ENCODE measurements around the gene MPL. TPM values are rescaled to one million over a fixed set of nuclear protein-coding genes. Genes with fewer than 3 reads are reported as not detected.

Gene MPL
- total RNA-seq, 2 donors from 2014 or later, result not detected

DNA sequence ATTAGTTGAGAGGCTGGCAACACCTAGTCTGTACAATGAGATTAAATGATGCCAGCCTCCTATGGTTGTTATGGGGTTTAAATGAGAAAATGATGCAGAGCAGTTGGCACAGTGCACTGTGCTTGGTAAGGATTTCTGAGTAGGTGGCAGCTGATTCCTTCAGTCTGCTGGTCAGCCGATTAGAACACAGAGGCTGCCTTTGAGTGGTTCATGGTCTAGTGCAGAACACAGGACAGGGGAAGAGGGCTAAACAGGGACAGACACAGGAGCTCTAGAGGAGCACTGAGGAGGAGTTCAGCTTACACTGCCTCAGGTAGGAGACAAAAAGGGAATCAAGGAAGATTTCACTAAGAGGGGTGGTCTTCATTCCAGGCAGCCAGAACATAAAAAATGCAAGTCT lies 35.4 kb upstream of the MPL start:
- DNase-seq (no peak), ATAC-seq (replicated peaks in 1 of 2) (no peak)
- no peak overlapping the region for H3K27ac Mint-ChIP-seq
- H3K36me3 Mint-ChIP-seq (ENCODE audit: insufficient read depth in 2 of 2), result no peaks in the 10 kb centered on the region
- no peak overlapping the region for H3K4me3 Mint-ChIP-seq
- no peaks in the 10 kb centered on the region for H3K27me3 Mint-ChIP-seq (ENCODE audit: low read depth)
- H3K9me3 Mint-ChIP-seq, result no peaks in the 10 kb centered on the region
- no peaks in the 10 kb centered on the region for H3K4me1 Mint-ChIP-seq (ENCODE audit: low read depth)

DNA sequence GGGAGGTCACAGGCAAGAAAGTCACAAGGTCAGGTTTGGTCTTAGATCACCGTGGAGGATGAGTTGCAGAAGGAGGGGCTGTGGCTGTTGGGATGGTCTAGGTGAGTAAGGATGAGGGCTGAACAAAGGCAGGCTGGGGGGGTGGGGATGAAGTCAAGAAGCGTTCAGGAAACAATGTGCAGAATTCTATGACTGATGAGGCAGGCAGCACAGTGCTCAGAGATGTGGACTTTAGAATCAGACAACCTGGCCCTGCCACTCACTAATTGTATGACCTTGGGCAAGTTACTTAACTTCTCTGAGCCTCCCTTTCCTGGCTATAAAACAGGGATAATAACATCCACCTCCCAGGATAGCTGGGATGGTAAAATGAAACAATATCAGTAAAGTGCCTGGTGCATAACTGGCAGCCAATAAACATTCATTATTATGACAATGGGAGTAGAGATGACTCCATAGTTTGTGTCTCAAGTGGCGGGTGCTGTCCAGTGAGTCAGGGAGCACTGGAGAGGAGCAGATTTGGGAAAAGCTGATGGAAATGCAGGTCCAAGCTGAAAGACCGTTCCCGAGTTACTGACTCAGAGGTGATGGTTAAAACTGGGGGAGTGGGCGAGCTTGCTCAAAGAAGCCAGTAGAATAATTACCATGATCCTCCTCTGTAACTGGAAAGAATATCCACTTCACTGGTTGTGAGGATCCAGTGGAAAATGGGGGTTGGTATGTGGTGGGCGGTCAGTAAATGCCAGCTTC lies 34.7 kb upstream of the MPL start:
- no peak overlapping the region for H3K4me3 Mint-ChIP-seq
- H3K4me1 Mint-ChIP-seq (ENCODE audit: low read depth), result no peaks in the 10 kb centered on the region
- ATAC-seq (replicated peaks in 1 of 2), result no peak
- DNase-seq, result no peak
- H3K9me3 Mint-ChIP-seq, result no peaks in the 10 kb centered on the region
- H3K27me3 Mint-ChIP-seq (ENCODE audit: low read depth), result no peaks in the 10 kb centered on the region
- no peaks in the 10 kb centered on the region for H3K36me3 Mint-ChIP-seq (ENCODE audit: insufficient read depth in 2 of 2)
- H3K27ac Mint-ChIP-seq, result no peak overlapping the region

DNA sequence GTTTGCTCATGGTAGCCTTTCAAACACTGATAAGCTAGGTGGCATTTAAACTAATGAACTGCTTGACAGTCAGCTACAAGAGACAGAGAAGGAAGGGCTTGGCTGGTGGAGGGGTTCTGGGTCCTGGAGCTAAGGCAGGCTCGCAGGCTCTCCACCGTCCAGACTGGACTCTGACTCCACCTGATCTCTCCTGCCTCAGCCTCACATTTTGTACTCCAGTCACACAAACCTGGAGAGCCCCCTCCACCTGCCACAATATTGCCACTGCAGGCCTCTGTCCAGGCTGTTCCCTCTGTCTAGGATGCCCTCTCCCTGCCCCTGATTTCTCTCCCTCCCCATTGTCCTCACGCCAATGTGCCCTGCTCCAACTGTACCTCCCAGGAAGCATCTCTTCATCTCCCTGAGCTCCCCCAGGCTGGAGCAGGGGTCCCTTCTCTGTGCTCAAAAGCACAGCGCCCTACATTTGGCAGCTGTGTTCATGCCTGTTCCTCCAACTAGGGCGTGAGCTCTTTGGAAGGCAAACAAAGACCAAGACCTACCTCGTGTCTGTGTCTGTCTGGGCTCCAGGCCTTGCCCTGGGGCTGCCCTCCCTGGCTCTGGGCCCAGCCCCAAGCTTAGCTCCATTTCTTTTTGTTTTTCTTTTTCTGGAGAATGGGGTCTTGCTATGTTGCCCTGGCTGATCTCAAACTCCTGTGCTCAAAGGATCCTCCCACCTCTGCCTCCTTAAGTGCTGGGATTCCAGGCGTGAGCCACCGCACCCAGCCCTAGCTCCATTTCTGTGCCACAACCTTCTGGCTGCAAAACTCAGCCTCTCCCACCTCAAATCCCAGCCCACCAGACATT lies 33.9 kb upstream of the MPL start:
- Mint-ChIP-seq H3K4me1 (ENCODE audit: low read depth) (no peaks in the 10 kb centered on the region), H3K27me3 (ENCODE audit: low read depth) (no peaks in the 10 kb centered on the region), H3K4me3 (no peak overlapping the region), H3K36me3 (ENCODE audit: insufficient read depth in 2 of 2) (no peaks in the 10 kb centered on the region), H3K27ac (no peak overlapping the region), H3K9me3 (no peaks in the 10 kb centered on the region)
- ATAC-seq (replicated peaks in 1 of 2) (no peak), DNase-seq (no peak)

DNA sequence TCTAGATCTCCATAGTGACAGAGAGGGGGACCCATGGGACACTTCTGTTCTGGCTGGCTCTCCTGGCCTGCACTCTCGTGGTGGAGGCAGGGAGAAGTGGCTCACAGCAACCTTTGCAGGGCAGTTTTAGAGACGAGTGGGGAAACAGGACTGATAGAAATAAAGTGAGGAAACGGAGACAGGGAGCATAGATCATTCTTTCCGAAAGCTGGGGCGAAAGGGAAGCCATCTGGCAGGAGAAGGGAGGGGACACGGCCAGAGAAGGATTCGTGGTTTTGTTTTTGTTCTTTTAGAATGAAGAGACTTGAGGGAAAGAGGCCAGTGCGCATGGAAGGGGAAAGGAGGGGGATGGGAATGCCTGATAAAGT lies 33.3 kb upstream of the MPL start:
- H3K9me3 Mint-ChIP-seq, result no peaks in the 10 kb centered on the region
- H3K4me3 Mint-ChIP-seq, result no peak overlapping the region
- H3K36me3 Mint-ChIP-seq (ENCODE audit: insufficient read depth in 2 of 2), result no peaks in the 10 kb centered on the region
- H3K27me3 Mint-ChIP-seq (ENCODE audit: low read depth), result no peaks in the 10 kb centered on the region
- ATAC-seq (replicated peaks in 1 of 2) (no peak), DNase-seq (no peak)
- no peak overlapping the region for H3K27ac Mint-ChIP-seq
- no peaks in the 10 kb centered on the region for H3K4me1 Mint-ChIP-seq (ENCODE audit: low read depth)

DNA sequence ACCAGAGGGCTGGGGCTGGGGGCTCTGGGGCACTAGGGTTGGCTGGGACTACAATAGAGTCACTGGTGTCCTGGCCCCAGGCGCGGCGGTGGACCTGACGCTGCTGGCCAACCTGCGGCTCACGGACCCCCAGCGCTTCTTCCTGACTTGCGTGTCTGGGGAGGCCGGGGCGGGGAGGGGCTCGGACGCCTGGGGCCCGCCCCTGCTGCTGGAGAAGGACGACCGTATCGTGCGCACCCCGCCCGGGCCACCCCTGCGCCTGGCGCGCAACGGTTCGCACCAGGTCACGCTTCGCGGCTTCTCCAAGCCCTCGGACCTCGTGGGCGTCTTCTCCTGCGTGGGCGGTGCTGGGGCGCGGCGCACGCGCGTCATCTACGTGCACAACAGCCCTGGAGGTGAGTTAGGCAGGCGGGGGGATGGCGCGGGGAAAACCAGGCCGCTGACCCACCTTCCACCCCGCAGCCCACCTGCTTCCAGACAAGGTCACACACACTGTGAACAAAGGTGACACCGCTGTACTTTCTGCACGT lies 32.8 kb upstream of the MPL start:
- no peak for DNase-seq
- no peak for ATAC-seq (replicated peaks in 1 of 2)
- Mint-ChIP-seq H3K4me1 (ENCODE audit: low read depth) (no peaks in the 10 kb centered on the region), H3K27ac (no peak overlapping the region), H3K27me3 (ENCODE audit: low read depth) (no peaks in the 10 kb centered on the region), H3K9me3 (no peaks in the 10 kb centered on the region), H3K36me3 (ENCODE audit: insufficient read depth in 2 of 2) (no peaks in the 10 kb centered on the region), H3K4me3 (no peak overlapping the region)

DNA sequence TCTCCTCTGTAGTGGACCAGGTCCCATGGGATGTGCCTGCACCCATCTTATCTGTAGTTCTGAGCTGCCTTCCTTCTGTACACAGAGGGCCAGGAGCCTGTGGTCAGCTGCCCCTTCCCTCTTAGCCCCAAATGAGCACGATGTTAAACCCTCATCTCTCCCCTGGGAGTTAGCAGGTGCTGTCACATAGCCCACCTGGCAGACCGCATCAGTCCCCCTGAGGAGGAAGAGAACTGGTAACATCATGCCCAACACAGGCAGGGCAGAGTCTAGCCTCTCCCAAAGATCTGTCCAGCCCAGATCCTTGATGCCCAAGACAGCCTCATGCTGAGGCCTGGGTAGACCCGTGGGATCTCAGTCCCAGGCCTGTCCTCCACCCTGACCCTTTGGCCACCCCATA lies 32.2 kb upstream of the MPL start:
- no peak overlapping the region for H3K27ac Mint-ChIP-seq
- DNase-seq, result no peak

DNA sequence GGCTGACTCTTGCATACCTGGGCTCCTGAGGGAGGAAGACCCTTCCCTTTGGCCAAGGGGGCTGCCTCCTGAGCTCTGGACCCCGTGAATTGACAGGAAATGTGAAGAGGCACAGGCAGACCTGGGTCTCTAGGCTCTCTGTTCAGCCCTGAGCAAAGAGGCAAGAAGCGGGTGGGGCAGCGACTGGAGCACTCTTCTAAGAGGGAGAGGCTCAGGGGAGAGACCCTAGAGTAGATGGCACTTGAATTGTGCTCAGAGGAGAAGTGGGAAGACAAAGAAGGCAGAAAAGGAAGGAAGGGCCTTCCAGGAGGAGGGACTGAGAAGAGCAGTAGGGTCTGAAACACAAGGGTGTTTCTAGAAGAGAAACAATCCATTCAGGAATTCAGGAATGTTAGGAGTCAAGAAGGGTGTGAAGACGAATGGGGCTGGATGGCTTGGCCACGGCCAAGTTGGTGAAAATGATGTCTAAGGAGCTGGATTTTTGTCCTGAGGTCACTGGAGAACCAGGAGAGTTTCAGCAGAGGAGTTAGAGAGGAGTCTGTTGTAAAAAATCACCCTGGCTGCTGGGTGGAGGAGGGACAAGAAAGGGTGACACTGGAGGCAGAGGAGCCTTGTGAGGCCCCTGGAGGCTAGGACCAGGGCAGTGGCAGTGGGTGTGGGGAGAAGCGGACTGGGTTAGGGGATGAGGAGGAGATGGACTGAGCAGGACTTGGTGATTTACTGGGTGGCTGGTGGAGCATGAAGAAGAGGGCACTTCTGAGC lies 31.5 kb upstream of the MPL start:
- no peak overlapping the region for H3K4me3 Mint-ChIP-seq
- H3K4me1 Mint-ChIP-seq (ENCODE audit: low read depth), result no peaks in the 10 kb centered on the region
- H3K9me3 Mint-ChIP-seq, result no peaks in the 10 kb centered on the region
- no peaks in the 10 kb centered on the region for H3K36me3 Mint-ChIP-seq (ENCODE audit: insufficient read depth in 2 of 2)
- no peaks in the 10 kb centered on the region for H3K27me3 Mint-ChIP-seq (ENCODE audit: low read depth)
- ATAC-seq (replicated peaks in 1 of 2), result no peak
- H3K27ac Mint-ChIP-seq, result no peak overlapping the region
- DNase-seq, result no peak

More for the DNA sequence above, 32.2 kb upstream of the MPL start:
- ATAC-seq (replicated peaks in 1 of 2), result no peak
- H3K27me3 Mint-ChIP-seq (ENCODE audit: low read depth), result no peaks in the 10 kb centered on the region
- no peak overlapping the region for H3K4me3 Mint-ChIP-seq
- H3K9me3 Mint-ChIP-seq, result no peaks in the 10 kb centered on the region
- no peaks in the 10 kb centered on the region for H3K4me1 Mint-ChIP-seq (ENCODE audit: low read depth)
- H3K36me3 Mint-ChIP-seq (ENCODE audit: insufficient read depth in 2 of 2), result no peaks in the 10 kb centered on the region

DNA sequence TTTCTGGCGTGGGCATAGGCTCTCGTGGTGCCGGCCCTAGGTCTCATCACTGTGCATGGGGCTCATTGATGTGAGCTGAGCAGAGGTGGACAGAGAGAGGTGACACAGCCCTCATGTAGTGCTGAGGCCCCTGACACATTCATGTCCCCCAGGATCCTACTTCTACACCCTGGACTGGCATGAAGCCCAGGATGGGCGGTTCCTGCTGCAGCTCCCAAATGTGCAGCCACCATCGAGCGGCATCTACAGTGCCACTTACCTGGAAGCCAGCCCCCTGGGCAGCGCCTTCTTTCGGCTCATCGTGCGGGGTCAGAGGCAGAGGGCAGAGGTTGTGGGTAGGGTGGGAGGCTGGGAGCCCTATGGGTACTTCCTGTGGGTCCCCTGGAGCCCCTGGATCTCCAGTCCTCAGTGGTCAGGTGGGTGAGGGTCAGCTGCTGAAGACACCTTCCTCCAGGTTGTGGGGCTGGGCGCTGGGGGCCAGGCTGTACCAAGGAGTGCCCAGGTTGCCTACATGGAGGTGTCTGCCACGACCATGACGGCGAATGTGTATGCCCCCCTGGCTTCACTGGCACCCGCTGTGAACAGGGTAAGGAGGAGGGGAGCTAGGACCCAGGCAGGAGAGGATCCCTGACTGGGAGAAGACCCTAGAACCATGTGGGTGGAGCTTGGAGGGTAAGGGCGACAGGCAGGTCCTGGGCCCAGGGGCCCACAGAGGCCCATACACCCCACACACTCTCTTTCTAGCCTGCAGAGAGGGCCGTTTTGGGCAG lies 30.7 kb upstream of the MPL start:
- Mint-ChIP-seq H3K9me3 (no peaks in the 10 kb centered on the region), H3K36me3 (ENCODE audit: insufficient read depth in 2 of 2) (no peaks in the 10 kb centered on the region), H3K27ac (no peak overlapping the region), H3K4me1 (ENCODE audit: low read depth) (no peaks in the 10 kb centered on the region), H3K4me3 (no peak overlapping the region), H3K27me3 (ENCODE audit: low read depth) (no peaks in the 10 kb centered on the region)
- DNase-seq, result no peak
- ATAC-seq (replicated peaks in 1 of 2), result no peak

DNA sequence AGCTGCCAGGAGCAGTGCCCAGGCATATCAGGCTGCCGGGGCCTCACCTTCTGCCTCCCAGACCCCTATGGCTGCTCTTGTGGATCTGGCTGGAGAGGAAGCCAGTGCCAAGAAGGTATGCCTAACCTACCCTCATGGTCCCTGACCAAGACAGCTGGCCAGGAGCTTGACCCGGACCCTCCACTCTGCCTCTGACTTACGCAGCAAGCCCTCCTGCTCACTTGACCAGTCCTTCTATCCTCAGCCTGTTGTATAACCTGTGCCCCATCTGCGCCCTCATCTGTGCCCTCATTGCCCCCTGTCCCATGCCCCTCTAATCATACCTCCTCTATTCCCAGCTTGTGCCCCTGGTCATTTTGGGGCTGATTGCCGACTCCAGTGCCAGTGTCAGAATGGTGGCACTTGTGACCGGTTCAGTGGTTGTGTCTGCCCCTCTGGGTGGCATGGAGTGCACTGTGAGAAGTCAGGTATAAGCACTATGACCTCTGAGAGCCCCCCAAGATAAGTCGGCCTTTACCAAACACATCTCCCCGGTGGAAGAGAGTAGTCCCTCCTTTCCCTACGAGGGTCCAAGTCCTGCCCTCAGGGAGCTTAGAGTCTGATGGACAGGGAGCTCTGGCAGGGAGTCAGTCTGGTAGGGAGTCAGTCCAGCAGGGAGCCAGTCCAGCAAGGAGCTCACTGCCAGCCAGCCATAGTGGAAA lies 30.0 kb upstream of the MPL start:
- Mint-ChIP-seq H3K9me3 (no peaks in the 10 kb centered on the region), H3K4me1 (ENCODE audit: low read depth) (no peaks in the 10 kb centered on the region), H3K27me3 (ENCODE audit: low read depth) (no peaks in the 10 kb centered on the region), H3K4me3 (no peak overlapping the region), H3K27ac (no peak overlapping the region), H3K36me3 (ENCODE audit: insufficient read depth in 2 of 2) (no peaks in the 10 kb centered on the region)
- ATAC-seq (replicated peaks in 1 of 2) (no peak), DNase-seq (no peak)

DNA sequence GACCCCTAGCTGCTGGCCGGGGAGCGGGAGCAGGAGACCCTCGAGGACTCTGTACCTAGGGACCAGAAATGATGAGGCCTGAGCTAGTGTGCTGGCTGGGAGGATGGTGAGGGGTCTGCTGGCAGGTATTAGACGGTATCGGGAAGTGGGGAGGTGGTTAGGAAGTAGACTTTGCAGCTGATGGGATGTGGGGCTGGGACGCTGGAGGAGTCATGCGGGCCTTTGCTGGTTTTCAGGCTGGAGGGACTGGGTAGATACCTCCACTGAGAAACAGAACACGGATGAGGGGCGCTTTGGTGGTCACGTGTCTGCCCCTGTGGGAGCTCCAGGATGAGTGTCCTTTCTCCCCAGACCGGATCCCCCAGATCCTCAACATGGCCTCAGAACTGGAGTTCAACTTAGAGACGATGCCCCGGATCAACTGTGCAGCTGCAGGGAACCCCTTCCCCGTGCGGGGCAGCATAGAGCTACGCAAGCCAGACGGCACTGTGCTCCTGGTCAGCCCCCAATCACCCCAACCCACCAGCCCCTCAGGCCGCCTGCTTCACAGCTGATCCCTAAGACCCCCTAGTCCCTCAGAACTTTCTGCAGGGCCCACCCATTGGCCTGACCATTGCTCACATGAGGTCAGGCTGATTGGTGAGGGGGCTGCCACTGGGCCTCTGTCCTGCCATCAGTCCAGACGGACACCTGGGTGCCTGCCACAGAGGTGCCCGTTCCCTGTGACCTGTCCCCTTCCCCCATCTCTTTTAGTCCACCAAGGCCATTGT lies 28.8 kb upstream of the MPL start:
- no peak overlapping the region for H3K27ac Mint-ChIP-seq
- DNase-seq, result no peak

DNA sequence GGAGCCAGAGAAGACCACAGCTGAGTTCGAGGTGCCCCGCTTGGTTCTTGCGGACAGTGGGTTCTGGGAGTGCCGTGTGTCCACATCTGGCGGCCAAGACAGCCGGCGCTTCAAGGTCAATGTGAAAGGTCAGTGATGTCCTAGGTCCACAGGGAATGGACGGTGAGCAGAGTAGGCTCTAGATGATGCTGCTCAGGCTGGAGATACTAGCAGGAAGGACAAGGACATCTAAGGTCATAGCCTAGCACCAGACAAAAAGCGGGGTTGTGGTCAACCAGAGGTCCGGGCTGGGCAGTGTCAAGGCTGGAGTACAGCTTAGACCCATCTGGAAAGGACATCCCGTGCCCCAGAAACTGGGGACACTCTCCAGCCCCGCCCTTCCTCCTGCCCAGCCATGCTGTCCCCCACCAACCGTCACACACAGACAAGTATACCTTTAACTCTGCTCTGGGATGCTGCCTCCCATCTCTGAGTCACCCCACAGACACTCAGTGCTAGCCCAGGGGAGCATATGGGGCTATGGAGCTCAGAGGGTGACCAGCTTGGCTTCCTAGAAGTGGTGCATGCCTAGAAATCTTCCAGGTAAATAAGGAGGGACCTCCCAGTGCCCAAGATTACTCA lies 28.1 kb upstream of the MPL start:
- no peak for DNase-seq
- Mint-ChIP-seq H3K9me3 (no peaks in the 10 kb centered on the region), H3K27ac (no peak overlapping the region), H3K4me1 (ENCODE audit: low read depth) (no peaks in the 10 kb centered on the region), H3K4me3 (no peak overlapping the region), H3K27me3 (ENCODE audit: low read depth) (no peaks in the 10 kb centered on the region), H3K36me3 (ENCODE audit: insufficient read depth in 2 of 2) (no peaks in the 10 kb centered on the region)
- peak in 1 of 2 donors; percentile 33 for ATAC-seq (replicated peaks in 1 of 2)

More for the DNA sequence above, 28.8 kb upstream of the MPL start:
- no peak overlapping the region for H3K4me3 Mint-ChIP-seq
- no peaks in the 10 kb centered on the region for H3K27me3 Mint-ChIP-seq (ENCODE audit: low read depth)
- H3K36me3 Mint-ChIP-seq (ENCODE audit: insufficient read depth in 2 of 2), result no peaks in the 10 kb centered on the region
- ATAC-seq (replicated peaks in 1 of 2), result no peak
- no peaks in the 10 kb centered on the region for H3K4me1 Mint-ChIP-seq (ENCODE audit: low read depth)
- no peaks in the 10 kb centered on the region for H3K9me3 Mint-ChIP-seq
